ENCODE measurements around the gene KRT5.

The KRT5 gene

GRCh38 chr12:52519826-52520662 lies at the start of gene KRT5:
KRT5 (minus strand) TSS chr12:52520394; CDS start chr12:52520296, 98 bp downstream.
- no peak for DNase-seq (ENCODE audit: low spot score)

- no peak for DNase-seq (ENCODE audit: low spot score)
These were observed 47.9 kb upstream of the KRT5 start for GRCh38 chr12:52568111-52568510.

GRCh38 chr12:52566847-52567291 lies 46.7 kb upstream of the KRT5 start:
- DNase-seq (ENCODE audit: low spot score) = no peak

GRCh38 chr12:52564582-52564981 lies 44.4 kb upstream of the KRT5 start:
- DNase-seq (ENCODE audit: low spot score) = no peak

- peak; percentile 44 for DNase-seq (ENCODE audit: low spot score)
These were observed 41.8 kb upstream of the KRT5 start for GRCh38 chr12:52561880-52562449.

- DNase-seq (ENCODE audit: low spot score) = no peak
These were observed 39.8 kb upstream of the KRT5 start for GRCh38 chr12:52559979-52560378.

GRCh38 chr12:52558781-52559445 lies 38.7 kb upstream of the KRT5 start:
- no peak for DNase-seq (ENCODE audit: low spot score)

GRCh38 chr12:52557476-52557875 lies 37.3 kb upstream of the KRT5 start:
- DNase-seq (ENCODE audit: low spot score) = no peak

GRCh38 chr12:52555577-52555976 lies 35.4 kb upstream of the KRT5 start:
- DNase-seq (ENCODE audit: low spot score) = no peak

GRCh38 chr12:52552681-52553195 lies 32.5 kb upstream of the KRT5 start, which contains the start of gene KRT71:
KRT71 (minus strand) TSS chr12:52553145; CDS start chr12:52553077, 68 bp downstream.
- no peak for DNase-seq (ENCODE audit: low spot score)

- no peak for DNase-seq (ENCODE audit: low spot score)
These were observed 31.9 kb upstream of the KRT5 start for GRCh38 chr12:52552055-52552454.

- DNase-seq (ENCODE audit: low spot score) = no peak
These were observed 31.1 kb upstream of the KRT5 start for GRCh38 chr12:52551216-52551865.

- no peak for DNase-seq (ENCODE audit: low spot score)
These were observed 25.9 kb upstream of the KRT5 start for GRCh38 chr12:52546126-52546525.

GRCh38 chr12:52543985-52544883 lies 24.0 kb upstream of the KRT5 start:
- DNase-seq (ENCODE audit: low spot score) = peak; percentile 21

- DNase-seq (ENCODE audit: low spot score) = no peak
These were observed 22.7 kb upstream of the KRT5 start for GRCh38 chr12:52542785-52543318.

- no peak for DNase-seq (ENCODE audit: low spot score)
These were observed 22.0 kb upstream of the KRT5 start for GRCh38 chr12:52542157-52542556.

GRCh38 chr12:52541709-52542108 lies 21.5 kb upstream of the KRT5 start:
- DNase-seq (ENCODE audit: low spot score) = no peak

GRCh38 chr12:52540531-52540930 lies 20.3 kb upstream of the KRT5 start:
- no peak for DNase-seq (ENCODE audit: low spot score)

GRCh38 chr12:52539821-52540173 lies 19.6 kb upstream of the KRT5 start:
- DNase-seq (ENCODE audit: low spot score) = no peak

- DNase-seq (ENCODE audit: low spot score) = no peak
These were observed 19.1 kb upstream of the KRT5 start for GRCh38 chr12:52539083-52539820.
